Medulla oblongata (tissue), 1 donor: Measurements from ENCODE around the gene EDNRA.

ENCODE experiments used
- DNase-seq: peaks from one replicate; pipeline ENCODE4 v3.0.0-alpha.2; 2015; ENCODE audit errors: extremely low spot score

Gene EDNRA

DNA sequence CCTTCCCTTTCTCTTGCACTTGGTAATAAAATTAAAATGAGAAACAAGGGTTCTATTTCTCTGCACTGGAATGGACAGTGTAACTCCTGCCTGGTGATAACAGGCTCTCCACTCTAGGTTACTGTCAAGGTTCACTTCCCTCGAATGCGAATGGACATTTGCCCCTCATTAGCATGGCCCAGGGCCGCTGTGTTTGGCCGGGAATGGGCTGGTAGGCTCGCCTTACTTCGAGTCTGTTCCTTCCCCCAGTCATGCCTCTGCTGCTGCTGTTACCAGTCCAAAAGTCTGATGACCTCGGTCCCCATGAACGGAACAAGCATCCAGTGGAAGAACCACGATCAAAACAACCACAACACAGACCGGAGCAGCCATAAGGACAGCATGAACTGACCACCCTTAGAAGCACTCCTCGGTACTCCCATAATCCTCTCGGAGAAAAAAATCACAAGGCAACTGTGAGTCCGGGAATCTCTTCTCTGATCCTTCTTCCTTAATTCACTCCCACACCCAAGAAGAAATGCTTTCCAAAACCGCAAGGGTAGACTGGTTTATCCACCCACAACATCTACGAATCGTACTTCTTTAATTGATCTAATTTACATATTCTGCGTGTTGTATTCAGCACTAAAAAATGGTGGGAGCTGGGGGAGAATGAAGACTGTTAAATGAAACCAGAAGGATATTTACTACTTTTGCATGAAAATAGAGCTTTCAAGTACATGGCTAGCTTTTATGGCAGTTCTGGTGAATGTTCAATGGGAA, 61.5 kb downstream of the EDNRA start:
- no peak for DNase-seq

- DNase-seq, result no peak
These were observed 62.1 kb downstream of the EDNRA start for GRCh38 chr4:147543034-147543433.

DNA sequence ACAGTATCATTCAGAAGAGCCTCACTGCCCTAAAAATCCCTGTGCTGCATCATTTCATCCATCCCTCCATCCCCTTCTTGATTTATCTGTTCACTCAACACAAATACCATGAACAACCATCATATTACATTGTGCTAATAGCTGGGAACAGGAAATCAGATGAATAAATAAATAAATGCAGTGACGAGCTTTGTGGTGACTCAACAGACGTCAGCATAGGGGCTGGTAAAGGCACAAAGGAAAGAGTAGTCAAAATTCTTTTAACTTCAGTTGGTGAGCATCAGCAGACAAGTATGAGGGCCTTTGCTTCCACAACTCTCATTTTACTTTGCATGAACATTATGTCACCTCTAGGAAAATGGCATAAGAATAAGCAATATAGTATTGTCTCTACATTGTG, 65.5 kb downstream of the EDNRA start:
- no peak for DNase-seq

- no peak for DNase-seq
These were observed 66.6 kb downstream of the EDNRA start for GRCh38 chr4:147547314-147548056.

GRCh38 chr4:147548256-147548655, 67.4 kb downstream of the EDNRA start:
- no peak for DNase-seq

- no peak for DNase-seq
These were observed 69.8 kb downstream of the EDNRA start for GRCh38 chr4:147550626-147551246.

- DNase-seq, result no peak
These were observed 79.7 kb downstream of the EDNRA start for GRCh38 chr4:147560625-147561024.

- no peak for DNase-seq
These were observed 85.9 kb downstream of the EDNRA start for GRCh38 chr4:147566762-147567161.

- DNase-seq, result no peak
These were observed 86.4 kb downstream of the EDNRA start for GRCh38 chr4:147567276-147567675.

DNA sequence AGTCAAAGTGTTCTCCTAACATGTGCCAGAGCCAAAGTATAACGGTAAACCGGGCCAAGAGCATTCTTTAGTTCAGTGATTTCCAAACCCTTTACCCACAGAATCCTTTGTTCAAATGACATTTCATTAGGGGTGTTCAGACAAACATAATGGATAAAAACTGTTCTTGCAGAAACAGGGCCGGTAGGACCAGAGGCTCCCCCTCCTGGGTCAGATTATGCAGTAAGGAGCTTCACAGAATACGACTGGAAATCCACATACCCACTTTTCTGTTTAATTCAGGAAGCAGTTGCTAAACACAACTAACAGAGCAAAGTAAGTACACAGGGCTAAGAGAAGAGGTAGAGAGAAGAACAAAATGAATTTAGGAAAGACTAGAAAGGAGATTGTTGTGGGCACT, 89.7 kb downstream of the EDNRA start:
- DNase-seq, result no peak

- no peak for DNase-seq
These were observed 90.3 kb downstream of the EDNRA start for GRCh38 chr4:147571036-147571770.

GRCh38 chr4:147576084-147576483, 95.2 kb downstream of the EDNRA start:
- DNase-seq, result no peak

DNA sequence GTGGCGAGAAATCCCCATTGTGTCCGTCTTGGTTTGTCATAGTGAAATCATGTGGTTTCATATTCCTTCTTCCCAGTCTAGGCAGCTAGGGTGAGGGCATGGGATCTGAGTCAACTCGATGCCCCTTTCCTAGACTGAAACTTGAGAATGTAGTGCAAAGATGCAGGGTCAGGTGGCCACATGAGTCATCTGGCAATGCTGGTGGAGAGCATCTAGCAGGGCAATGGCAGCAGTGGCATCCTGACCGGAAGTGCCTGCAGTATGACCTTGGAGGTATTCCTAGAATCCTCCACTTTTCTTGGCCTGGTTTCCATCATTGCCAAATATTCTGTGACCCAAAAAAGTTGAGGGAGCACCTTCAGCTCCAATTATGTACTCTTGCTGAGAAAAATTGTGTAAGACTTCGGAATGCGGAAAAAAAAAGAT, 97.2 kb downstream of the EDNRA start:
- DNase-seq, result no peak

DNA sequence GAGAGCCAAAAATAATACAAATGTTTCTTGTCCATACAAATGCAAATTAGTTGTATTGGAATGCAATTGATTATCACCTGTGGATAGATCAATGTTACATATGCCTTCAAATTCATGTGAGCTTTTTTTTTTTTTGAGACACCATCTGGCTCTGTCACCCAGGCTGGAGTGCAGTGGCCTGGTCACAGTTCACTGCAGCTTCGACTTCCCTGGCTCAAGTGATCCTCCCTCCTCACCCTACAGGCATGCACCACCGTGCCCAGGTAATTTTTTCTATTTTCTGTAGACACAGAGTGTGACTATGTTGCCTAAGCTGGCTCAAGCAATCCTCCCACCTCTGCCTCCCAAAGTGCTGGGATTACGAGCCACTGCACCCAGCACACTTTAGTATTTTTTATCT, 97.7 kb downstream of the EDNRA start:
- DNase-seq, result no peak

- no peak for DNase-seq
These were observed 99.5 kb downstream of the EDNRA start for GRCh38 chr4:147580396-147580795.

DNA sequence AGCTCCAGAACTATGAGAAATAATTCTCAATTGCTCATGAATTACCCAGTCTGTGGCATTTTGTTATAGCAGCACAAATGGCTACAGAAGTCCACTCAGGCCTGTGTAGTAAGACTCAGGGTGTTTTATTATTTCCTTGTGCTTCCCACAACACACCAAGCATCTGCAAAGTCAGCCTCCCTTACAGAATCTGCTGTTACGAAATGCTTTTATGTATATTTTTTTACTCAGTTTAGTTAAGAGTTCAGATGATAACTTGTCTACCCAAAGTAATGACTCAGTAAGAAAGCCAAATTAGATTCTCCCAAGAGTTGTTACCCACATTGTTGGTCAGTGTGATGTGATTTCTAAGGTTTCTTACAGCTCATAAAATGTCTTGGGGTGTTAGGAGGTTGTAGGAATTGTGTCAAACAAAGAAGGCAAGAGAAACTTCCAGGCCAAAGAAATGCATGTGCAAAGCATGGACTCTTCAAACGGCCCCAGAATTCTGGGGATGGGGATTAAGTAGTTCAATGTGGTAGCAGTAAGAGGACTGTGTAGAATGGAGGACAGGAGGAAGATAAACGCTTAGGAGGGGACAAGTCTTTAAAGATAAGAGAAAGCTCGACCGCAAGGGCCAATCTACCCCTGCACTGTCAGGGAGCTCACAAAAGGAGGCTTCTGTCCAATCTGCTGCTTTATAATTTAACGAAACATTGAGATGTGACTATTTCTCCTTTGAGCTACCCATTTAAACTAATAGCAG, 100.9 kb downstream of the EDNRA start:
- no peak for DNase-seq

- no peak for DNase-seq
These were observed 101.6 kb downstream of the EDNRA start for GRCh38 chr4:147582386-147583060.

GRCh38 chr4:147583876-147584275, 103.0 kb downstream of the EDNRA start:
- DNase-seq, result no peak

DNA sequence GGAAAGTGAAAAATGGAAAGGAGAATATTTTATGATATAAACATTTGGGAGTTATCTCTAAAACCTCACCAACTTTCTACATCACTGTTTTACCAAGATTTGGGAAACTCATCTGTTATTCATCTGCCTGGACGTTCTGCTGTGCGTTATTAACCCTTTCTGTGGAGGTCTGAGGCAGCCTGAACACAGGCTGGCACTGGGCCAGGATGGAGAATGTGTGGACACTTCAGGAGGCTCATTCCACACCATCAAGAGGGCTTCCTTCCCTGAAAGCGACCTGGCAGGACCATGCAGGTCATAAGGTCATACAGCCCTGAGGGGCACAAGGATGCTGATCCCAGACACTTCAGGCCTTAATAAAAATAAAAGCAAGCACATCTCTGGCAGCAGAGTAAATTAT, 105.1 kb downstream of the EDNRA start:
- no peak for DNase-seq

DNA sequence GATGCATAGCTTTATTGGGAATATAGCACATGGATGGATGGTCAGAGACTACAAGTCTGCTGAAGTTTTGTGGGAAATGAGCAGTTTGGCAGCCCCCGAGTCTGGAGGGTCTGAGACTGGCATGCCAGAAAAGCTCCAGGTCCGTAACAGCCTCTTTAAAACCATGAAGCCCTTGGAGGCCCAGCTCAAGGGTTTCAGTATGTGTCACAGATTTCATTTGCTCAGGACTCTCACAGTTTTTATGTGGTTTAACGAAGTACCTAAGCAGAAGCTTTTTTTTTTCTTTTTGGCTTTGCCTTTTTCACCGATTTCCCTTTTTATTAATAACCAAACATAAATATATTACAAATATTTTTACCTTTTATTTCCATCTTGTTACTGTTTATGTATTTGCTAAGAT, 105.7 kb downstream of the EDNRA start:
- peak; percentile 12 for DNase-seq

GRCh38 chr4:147587041-147587440, 106.1 kb downstream of the EDNRA start:
- DNase-seq, result peak; percentile 74
